MM.1S (cell line): ENCODE measurements around the gene CFAP97D1.

Source experiments
- CTCF ChIP-seq: fragments of 300-600 bp; sonication (generic); IDR thresholded peaks from 2 replicates; pipeline ENCODE4 v1.5.1; 2016; ENCODE audit warnings: antibody characterized with exemption, low read length, mixed read lengths
- EZH2 ChIP-seq: fragments of 300-600 bp; sonication (generic); optimal IDR thresholded peaks from 2 replicates; pipeline ENCODE3; 2017; ENCODE audit warnings: low read depth, mild to moderate bottlenecking, antibody characterized with exemption, low read length, mixed read lengths
- EZH2phosphoT487 ChIP-seq: fragments of 300-600 bp; sonication (generic); IDR thresholded peaks from 2 replicates; pipeline ENCODE4 v1.6.1; 2018; ENCODE audit warnings: antibody characterized with exemption, low read length

- TF ChIP-seq CTCF, result no peak
- no peak for TF ChIP-seq EZH2
- TF ChIP-seq EZH2phosphoT487, result no peak
Observed at GRCh38 chr17:43810226-43810715, 30.0 kb downstream of the CFAP97D1 start.
